A549 treated with CpdA at 1 μM for 4 hours (cell line): ENCODE measurements around the gene RPL29. TPM values are rescaled to one million over a fixed set of nuclear protein-coding genes. Genes with fewer than 3 reads are reported as not detected.

ENCODE experiments used
- total RNA-seq: library from RNA; stranded (reverse); fragments of 200-300 nt; extraction: Qiagen RNA extraction; gene quantifications from 5 replicates; pipeline ENCODE4 v1.2.3, GENCODE V29; 2022; ENCODE audit warnings: low read depth

RPL29 gene
- 1,289 to 1,406 TPM (median 1,382 TPM) in 5 replicates for total RNA-seq

GRCh38 chr3:51995346-51996163, at the start of gene RPL29:
Gene RPL29, minus strand, starts transcription at chr3:51995895. Its CDS starts 434 bp downstream, at chr3:51995461.

DNA sequence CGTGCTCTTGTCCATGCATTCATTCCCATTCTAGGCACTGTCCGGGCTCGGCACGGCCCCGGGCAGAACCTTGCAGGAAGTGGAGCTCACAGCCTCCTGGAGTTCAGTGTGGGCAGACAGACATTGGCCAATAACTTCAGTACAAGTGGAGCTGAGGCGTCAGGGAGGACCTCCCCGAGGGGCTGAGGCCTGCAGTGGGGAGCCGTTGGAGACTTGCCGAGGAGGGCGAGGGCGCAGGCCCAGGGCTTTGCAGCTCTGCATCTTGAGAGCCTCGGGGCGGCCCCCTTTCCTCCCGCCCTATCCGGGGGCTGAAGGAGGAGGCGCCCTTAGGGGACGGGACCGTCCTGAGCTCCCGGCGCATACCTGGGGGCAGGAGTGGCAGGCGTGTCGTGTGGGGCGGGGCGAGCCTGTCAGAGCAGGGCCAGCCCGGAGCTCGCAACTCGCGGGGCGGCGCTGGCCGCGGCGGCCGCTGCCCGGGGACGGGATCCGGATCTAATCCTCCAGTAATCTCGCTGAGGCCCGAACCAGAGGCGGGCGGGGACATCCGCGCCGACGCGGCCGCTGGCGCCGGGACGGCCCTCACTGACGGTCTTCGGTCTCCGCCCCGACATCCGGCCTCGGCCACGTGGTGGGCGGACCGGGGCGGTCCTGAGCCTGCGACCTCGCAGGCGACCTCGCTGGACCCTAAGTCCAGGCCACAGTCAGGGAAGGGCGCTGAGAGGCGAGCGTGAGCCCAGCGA, 12.7 kb downstream of the RPL29 start, which contains the start of gene ACY1:
ACY1 (plus strand) TSS at position 698 of the 740 bp plus-strand sequence. CDS start 530 bp downstream, outside the sequence.

GRCh38 chr3:51974963-51975851, 20.5 kb downstream of the RPL29 start, which contains the start of gene ABHD14A:
Gene ABHD14A, plus strand, starts transcription at chr3:51975064. Its CDS starts 72 bp downstream, at chr3:51975136.

GRCh38 chr3:51967384-51968169, 28.1 kb downstream of the RPL29 start, which contains the start of gene PCBP4:
Gene PCBP4, minus strand, starts transcription at chr3:51967454. Its CDS starts 6,214 bp downstream, at chr3:51961240.

GRCh38 chr3:51955175-51955892, 40.4 kb downstream of the RPL29 start, which contains the start of gene GPR62:
Gene GPR62, plus strand, starts transcription at chr3:51955381. Its CDS starts 272 bp downstream, at chr3:51955653.

Other genes with a start within 250 kb of the RPL29 start
- gene IQCF6, start 216.7 kb downstream of the RPL29 start, total RNA-seq, result not detected in 5 replicates
- gene IQCF2, start 134.3 kb downstream of the RPL29 start, total RNA-seq, result not detected in 5 replicates
- not detected in 5 replicates for gene IQCF5, start 120.3 kb downstream of the RPL29 start, total RNA-seq
- 0.07 to 0.44 TPM in 2 of 5 replicates, not detected in the others for gene IQCF1, start 92.5 kb downstream of the RPL29 start, total RNA-seq
- 38.9 to 52.7 TPM (median 50.9 TPM) in 5 replicates for gene RRP9, start 54.0 kb downstream of the RPL29 start, total RNA-seq
- 8.1 to 11.6 TPM (median 8.9 TPM) in 5 replicates for gene PARP3, start 53.5 kb downstream of the RPL29 start, total RNA-seq
- gene GPR62, start 40.5 kb downstream of the RPL29 start, total RNA-seq, result 0.07 TPM in 1 of 5 replicates, not detected in the others
- 11.0 to 13.8 TPM (median 12.3 TPM) in 5 replicates for gene PCBP4, start 28.4 kb downstream of the RPL29 start, total RNA-seq
- 24.7 to 33.5 TPM (median 33.1 TPM) in 5 replicates for gene ABHD14B, start 21.8 kb downstream of the RPL29 start, total RNA-seq
- 10.1 to 16.2 TPM (median 14.8 TPM) in 5 replicates for gene ABHD14A, start 20.8 kb downstream of the RPL29 start, total RNA-seq
- gene ACY1, start 12.4 kb downstream of the RPL29 start, total RNA-seq, result 20.8 to 30.2 TPM (median 28.3 TPM) in 5 replicates
- gene DUSP7, start 60.7 kb upstream of the RPL29 start, total RNA-seq, result 12.8 to 14.3 TPM (median 13.1 TPM) in 5 replicates
- gene POC1A, start 158.5 kb upstream of the RPL29 start, total RNA-seq, result 15.9 to 20.8 TPM (median 19.1 TPM) in 5 replicates
- 46.7 to 57.0 TPM (median 52.8 TPM) in 5 replicates for gene ALAS1, start 202.3 kb upstream of the RPL29 start, total RNA-seq
- 0.08 TPM in 2 of 5 replicates, not detected in the others for gene TLR9, start 229.8 kb upstream of the RPL29 start, total RNA-seq
- gene TWF2, start 243.3 kb upstream of the RPL29 start, total RNA-seq, result 67.0 to 80.9 TPM (median 68.5 TPM) in 5 replicates
- 4.2 to 5.8 TPM (median 5.2 TPM) in 5 replicates for gene PPM1M, start 249.9 kb upstream of the RPL29 start, total RNA-seq